Spleen (tissue), 7 donors: ENCODE results near the gene SHC2.
"Not testable (repeated sequence)": the region's sequence is repeated elsewhere in the genome, so short reads cannot be mapped to it uniquely, and the experiment has no call there.

Experiments used
- POLR2AphosphoS5 ChIP-seq, 3 donors: sonication (generic); formaldehyde crosslinking; IDR thresholded peaks; one replicate each; pipeline ENCODE4 v1.5.1; 2017; ENCODE audit warnings: antibody characterized with exemption in 3 of 3
- TF ChIP-seq, protein P1 (sequence below), 11 experiments: fragments of 200-600 bp in 7 of 11; fragments of 450-650 bp in 4 of 11; sonication (generic) in 4 of 11; IDR thresholded peaks in 8 of 11; conservative IDR thresholded peaks in 3 of 11; 1 replicate in 7 of 11; 2 replicates in 4 of 11; pipeline versions ENCODE4 v1.4.0 to v1.8.0; 2016 to 2021; ENCODE audit warnings: antibody characterized with exemption in 11 of 11, inconsistent platforms in 4 of 11, mild to moderate bottlenecking in 1 of 11
- donor health status: DM: no; HTN: no; CAD: no; lungs with moderate emphysema.
- donor health status: DM: no; HTN: no; CAD: no.
- donor health status: DM: no; HTN: no; CAD: no.

DNA sequence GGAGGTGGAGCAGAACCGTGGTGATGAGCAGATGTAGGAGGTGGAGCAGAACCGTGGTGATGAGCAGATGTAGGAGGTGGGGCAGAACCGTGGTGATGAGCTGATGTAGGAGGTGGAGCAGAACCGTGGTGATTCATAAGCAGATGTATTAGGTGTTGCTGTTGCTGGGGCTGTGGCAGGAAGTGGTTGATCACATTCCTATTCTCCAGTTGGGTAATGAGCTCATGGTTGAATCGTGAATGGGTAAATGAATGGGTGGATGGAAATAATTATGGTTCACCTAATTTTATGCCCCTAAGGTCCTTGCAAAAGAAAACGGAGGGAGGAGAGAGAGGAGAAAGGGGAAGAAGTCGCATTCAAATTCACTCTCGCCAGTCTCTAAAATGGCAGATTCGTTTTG, 78.3 kb downstream of the SHC2 start:
- TF ChIP-seq, protein P1, sequence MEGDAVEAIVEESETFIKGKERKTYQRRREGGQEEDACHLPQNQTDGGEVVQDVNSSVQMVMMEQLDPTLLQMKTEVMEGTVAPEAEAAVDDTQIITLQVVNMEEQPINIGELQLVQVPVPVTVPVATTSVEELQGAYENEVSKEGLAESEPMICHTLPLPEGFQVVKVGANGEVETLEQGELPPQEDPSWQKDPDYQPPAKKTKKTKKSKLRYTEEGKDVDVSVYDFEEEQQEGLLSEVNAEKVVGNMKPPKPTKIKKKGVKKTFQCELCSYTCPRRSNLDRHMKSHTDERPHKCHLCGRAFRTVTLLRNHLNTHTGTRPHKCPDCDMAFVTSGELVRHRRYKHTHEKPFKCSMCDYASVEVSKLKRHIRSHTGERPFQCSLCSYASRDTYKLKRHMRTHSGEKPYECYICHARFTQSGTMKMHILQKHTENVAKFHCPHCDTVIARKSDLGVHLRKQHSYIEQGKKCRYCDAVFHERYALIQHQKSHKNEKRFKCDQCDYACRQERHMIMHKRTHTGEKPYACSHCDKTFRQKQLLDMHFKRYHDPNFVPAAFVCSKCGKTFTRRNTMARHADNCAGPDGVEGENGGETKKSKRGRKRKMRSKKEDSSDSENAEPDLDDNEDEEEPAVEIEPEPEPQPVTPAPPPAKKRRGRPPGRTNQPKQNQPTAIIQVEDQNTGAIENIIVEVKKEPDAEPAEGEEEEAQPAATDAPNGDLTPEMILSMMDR (IDR thresholded peaks at IDR 0.05 in 8 of 11, conservative IDR thresholded peaks at IDR 0.05 in 3 of 11), result not testable (repeated sequence)
- not testable (repeated sequence) for TF ChIP-seq POLR2AphosphoS5 (IDR thresholded peaks at IDR 0.05)
